Choroid plexus epithelial cell (primary cell): ENCODE measurements around the gene CRYL1.
A peak's percentile ranks its signal among the peaks of the same experiment; 100 is the strongest.

ENCODE experiments used
- DNase-seq: peaks from one replicate; pipeline ENCODE4 v3.0.0-alpha.2; 2010; ENCODE audit warnings: low read depth
- H3K4me3 ChIP-seq: 2 replicates; pipeline ENCODE4 v1.5.1; 2011; ENCODE audit warnings: low read depth, mild to moderate bottlenecking, control low read depth, low read length, moderate library complexity
- TF ChIP-seq, protein P1 (sequence below): conservative IDR thresholded peaks from 2 replicates; pipeline ENCODE4 v1.5.1; 2011; ENCODE audit warnings: low read depth, mild to moderate bottlenecking, control low read depth, inconsistent platforms, low read length, moderate library complexity

The CRYL1 gene

GRCh38 chr13:20416223-20416745 is 109.4 kb downstream of the CRYL1 start:
- no peak overlapping the region for H3K4me3 ChIP-seq
- TF ChIP-seq, protein P1, sequence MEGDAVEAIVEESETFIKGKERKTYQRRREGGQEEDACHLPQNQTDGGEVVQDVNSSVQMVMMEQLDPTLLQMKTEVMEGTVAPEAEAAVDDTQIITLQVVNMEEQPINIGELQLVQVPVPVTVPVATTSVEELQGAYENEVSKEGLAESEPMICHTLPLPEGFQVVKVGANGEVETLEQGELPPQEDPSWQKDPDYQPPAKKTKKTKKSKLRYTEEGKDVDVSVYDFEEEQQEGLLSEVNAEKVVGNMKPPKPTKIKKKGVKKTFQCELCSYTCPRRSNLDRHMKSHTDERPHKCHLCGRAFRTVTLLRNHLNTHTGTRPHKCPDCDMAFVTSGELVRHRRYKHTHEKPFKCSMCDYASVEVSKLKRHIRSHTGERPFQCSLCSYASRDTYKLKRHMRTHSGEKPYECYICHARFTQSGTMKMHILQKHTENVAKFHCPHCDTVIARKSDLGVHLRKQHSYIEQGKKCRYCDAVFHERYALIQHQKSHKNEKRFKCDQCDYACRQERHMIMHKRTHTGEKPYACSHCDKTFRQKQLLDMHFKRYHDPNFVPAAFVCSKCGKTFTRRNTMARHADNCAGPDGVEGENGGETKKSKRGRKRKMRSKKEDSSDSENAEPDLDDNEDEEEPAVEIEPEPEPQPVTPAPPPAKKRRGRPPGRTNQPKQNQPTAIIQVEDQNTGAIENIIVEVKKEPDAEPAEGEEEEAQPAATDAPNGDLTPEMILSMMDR = no peak
- peak; percentile 44 for DNase-seq

GRCh38 chr13:20415694-20416107 is 110.0 kb downstream of the CRYL1 start:
- no peak overlapping the region for H3K4me3 ChIP-seq
- TF ChIP-seq, protein P1 = no peak
- DNase-seq = no peak

DNA sequence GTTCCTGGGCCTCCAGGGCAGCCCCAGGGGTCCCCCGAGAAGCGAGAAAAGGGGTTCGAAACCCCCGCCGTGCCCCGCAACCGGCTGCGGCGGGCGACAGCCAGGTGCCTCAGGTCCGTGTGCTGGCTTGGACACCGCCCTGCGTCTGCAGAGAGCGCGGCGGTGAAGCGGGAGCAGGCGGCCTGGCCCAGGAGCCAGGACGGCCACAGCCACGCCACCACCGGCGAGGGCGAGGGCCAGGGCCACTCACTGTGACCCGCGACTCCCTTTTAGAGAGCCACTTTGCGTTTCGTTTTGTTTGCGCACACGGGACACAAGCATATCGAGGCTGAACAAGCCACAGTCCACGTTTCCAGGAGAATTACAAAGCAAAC is 110.4 kb downstream of the CRYL1 start:
- no peak for DNase-seq
- TF ChIP-seq, protein P1 = no peak
- no peak overlapping the region for H3K4me3 ChIP-seq

DNA sequence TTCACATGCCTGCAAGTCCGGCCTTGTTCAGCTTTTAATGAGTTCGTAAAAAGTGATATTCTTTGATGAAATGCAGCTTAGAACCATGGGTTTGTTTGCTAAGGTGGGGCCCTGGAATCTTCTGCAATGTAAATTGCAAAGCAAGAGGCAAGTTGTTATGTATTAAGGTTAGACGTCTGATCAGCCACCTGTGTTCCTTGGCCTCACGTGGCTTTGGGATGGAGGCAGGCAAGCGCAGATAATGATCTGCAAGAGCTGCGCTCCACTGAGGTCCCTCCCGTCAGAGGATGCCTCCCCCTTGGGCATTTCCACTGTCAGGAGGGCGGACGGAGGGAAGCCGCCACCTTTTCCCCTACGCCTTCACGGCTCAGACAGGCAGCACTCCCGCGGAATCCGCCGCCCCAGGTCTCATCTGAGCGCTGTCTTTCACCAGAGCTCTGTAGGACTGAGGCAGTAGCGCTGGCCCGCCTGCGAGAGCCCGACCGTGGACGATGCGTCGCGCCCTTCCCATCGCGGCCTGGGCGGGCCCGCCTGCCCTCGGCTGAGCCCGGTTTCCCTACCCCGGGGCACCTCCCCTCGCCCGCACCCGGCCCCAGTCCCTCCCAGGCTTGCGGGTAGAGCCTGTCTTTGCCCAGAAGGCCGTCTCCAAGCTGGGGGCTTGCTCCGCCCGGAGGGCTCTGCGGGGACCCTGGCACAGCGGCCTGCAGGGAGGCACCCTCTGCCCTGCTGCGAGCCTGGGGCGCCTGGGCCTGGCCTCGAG is 110.9 kb downstream of the CRYL1 start:
- TF ChIP-seq, protein P1 = no peak
- no peak overlapping the region for H3K4me3 ChIP-seq
- no peak for DNase-seq

GRCh38 chr13:20412691-20413355 is 112.8 kb downstream of the CRYL1 start:
- H3K4me3 ChIP-seq = no peak overlapping the region
- TF ChIP-seq, protein P1 = no peak
- no peak for DNase-seq

DNA sequence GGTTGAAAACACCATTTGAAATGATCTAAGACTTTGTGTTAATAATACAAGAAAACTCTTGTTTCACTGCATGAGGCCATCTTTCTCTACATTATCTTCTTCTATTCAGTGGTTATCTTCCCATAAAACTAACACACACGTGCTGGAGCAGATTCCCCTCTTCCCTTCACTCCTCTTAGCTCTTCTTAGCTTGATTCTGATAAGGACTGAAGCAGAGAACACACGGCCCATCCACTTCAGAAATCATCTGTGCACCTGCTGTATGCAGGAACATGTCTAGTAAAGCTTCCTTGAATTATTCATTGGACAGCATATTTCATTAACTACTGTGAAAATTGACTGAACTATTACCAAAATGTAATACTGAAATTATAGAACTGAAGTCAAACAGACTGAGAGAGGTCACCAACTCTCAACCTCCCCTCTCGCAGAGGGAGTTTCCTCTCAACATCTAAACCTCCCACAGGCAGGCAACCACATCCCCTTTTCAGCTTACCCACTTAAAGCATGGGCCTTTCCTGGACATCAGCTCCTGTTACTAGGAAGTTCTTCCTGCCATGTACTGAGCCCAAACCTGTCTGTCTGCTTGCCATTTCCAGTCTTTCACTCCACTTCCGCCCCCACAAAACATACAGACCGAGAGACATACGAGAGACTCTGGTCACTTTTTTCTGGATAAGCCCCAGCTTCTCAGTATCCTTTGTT is 113.9 kb downstream of the CRYL1 start:
- no peak for DNase-seq
- H3K4me3 ChIP-seq = no peak overlapping the region
- TF ChIP-seq, protein P1 = no peak
